GM21367 (cell line): ENCODE results near the gene OPA3.
"Not testable (repeated sequence)": the region's sequence is repeated elsewhere in the genome, so short reads cannot be mapped to it uniquely, and the experiment has no call there.

Source experiments
- ATAC-seq: cut with Tn5 transposase; IDR thresholded peaks from one replicate; pipeline ENCODE4 v1.9.1; 2021; ENCODE audit not compliant: unreplicated experiment

The OPA3 gene

DNA sequence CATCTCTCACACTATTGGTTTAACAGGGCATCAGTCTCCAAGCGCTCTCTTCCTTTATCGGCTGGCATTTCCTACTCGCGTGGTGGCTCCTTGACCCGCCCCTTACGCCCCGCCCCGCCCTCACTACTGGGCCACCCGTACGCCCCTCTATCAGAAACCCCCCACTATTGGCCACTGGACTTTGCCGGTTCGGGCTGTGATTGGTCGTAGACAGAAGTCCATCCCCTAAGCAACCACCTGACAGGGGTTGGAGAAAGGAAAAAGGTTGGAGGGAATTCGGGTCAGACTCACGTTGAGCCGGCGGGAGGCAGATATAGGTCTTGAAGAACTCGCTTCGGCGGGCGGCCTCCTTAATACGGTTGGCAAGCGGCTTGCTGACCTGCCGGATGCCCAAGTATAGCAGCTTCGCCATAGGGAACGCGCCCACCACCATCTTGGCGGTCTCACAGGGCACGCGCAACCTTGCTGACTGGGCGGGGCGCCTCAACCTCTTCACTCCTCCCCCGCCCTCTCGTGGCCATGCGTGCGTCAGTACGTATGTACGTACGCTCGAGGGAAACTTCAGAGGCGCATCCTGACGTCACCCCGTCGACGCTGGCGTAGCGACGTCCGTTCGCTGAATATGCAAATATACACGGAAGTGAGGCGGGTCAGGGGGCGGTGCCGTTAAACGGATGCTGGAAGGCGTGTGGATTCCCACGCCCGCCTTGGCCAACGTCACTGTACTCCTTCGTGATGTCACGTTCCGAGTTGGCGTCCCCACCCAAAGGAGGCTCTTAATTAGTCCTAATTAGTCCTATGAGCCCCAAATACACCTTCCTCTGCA lies at the start of gene OPA3:
Gene OPA3, minus strand, starts transcription at position 471 of the 826 bp plus-strand sequence. Its CDS starts 38 bp downstream, at position 433.
- ATAC-seq, result peak; percentile 75

DNA sequence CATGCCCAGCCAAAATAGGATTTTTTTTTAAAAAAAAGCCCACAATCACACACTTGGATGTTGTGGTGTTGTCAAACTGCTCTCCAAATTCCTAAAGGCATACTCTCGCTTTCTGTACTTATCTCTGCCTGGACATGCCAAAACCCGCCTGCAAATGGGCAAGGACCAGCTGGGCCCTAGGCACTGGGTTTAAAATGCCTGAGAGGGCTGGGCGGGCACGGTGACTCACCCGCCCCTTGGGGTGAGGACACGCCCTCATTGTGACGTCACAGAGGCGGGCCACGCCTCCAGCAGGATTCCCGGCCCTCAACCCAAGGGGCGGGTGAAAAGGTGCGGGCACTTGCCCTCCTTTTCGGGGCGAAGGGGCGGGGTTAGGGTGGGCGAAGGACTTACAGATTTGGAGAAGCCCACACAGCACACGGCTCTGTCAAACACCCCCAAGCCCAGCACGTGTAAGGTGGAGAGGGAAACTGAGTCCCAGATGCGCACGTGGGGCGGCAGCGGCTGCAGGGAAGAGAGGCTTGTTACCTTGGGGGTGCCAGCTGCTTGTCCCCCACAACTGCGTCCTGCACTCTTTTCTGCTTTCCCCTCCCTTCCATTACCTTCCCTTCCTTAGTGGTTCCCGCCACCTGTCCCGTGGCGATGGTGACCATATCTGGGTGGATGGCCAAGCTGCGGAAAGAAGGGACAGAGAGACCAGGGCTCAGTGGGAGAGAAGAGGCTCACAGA lies 48.0 kb upstream of the OPA3 start:
- ATAC-seq, result no peak

DNA sequence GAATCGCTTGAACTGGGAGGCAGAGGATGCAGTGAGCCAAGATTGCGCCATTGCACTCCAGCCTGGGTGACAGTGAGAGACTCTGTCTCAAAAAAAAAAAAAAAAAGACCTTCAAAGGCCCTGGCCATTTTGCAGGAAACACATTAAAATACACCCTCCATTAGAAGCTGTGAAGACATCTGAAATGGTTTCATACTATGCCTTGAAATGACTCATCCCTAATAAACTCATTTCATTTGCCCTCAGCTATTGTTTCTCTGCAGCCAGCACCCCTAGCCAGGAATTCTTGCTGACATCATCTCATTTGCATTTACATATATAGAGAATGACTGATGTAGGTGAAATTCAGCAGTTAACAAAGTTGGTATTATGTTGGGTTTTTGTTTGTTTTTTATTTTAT lies 45.9 kb upstream of the OPA3 start:
- no peak for ATAC-seq

DNA sequence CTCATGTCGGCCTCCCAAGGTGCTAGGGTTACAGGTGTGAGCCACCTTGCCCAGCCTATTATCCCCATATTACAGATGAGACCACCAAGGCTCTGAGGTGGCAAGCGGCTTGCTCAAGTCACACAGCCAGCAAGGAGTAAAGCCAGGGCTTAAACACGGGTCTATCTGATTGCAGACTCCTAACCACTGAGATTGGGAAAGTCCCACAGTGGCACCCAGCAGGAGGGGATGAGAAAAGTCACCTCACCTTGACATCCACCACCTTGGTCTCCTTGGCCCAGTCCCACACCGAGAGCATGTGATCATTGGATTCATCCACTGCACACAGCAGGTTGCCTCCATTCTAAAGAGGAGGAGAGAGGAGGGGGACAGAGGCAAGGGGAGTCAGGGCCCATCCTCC lies 45.1 kb upstream of the OPA3 start:
- no peak for ATAC-seq

DNA sequence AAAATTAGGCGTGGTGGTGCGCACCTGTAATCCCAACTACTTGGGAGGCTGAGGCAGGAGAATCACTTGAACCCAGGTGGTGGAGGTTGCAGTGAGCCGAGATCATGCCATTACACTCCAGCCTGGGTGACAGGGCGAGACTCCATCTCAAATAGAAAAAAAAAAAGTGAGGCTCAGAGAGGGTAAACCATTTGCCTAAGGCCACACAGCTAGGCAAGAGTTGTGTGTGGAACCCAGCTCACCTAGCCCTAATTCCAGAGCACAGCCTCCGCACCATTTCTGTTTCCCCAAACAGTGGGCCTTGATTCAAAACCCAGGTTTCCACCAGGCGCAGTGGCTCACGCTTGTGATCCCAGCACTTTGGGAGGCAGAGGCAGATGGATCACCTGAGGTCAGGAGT lies 43.6 kb upstream of the OPA3 start:
- not testable (repeated sequence) for ATAC-seq

DNA sequence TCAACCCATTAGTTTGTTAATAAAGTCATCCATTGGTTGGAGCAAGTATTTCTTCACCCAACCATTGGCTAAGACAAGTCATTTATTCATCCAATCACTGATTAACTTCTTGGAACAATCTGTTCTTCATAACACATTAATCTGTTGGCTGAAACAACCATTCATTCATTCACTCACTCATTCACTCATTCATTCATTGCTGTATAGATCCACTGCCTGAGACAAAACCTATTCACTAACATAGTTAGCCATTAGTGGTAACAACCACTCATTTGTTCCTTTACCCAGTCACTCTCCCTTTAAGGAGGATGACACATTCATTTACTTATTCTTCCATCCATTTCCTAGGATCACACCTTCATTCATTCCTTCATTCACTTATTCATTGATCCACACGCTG lies 39.4 kb upstream of the OPA3 start:
- ATAC-seq, result no peak

DNA sequence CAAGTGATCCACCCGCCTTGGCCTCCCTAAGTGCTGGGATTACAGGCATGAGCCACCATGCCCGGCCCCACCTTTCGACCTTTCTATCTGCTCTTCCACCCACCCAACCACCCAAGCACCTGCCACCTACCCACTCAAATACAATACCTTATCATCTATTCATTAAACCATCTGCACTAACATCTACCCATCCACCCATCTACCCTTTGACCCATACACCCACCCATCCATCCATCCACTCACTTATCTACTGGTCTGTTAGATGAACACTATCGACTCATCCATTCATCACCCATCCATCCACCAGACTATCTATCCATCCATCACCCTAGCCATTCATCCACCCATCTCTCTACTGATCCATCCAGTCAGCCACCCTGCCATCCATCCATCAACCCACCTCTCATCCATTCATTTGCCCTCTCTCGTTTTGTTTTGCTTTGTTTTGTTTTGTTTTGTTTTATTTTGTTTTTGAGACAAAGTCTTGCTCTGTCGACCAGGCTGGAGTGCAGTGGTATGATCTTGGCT lies 37.4 kb upstream of the OPA3 start:
- ATAC-seq, result no peak

DNA sequence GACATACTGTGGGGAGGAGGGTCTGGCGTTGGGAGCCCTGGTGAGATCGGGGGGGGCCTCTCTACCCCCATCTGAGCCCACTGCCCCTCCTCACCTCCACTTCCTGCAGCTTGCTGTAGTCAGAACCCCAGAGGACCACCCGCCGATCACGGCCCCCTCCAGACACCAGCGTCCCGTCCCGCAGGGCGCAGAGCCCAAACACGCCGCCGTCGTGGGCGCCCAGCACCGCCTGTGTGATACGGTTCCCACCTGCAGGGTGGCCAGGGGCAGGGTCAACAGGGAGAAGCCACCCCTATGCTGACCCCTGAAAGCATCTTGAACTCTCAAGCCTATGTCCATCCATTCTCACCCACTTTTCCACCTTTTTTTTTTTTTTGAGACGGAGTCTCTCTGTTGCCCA lies 36.8 kb upstream of the OPA3 start:
- no peak for ATAC-seq

DNA sequence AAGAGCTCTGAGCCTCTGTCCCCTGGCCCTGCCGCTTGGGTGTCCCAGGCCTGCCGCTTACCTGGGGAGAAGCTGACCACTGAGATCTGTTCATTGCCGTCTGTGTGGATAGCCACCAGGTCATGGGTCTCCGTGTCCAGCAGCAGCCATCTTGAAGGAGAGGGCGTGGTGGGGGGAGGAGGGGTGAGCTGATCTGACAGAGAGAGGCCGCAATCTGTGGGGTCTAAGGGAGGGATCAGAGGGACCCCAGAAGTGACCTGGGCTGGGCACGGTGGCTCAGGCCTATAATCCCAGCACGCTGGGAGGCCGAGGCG lies 32.1 kb upstream of the OPA3 start:
- ATAC-seq, result no peak

DNA sequence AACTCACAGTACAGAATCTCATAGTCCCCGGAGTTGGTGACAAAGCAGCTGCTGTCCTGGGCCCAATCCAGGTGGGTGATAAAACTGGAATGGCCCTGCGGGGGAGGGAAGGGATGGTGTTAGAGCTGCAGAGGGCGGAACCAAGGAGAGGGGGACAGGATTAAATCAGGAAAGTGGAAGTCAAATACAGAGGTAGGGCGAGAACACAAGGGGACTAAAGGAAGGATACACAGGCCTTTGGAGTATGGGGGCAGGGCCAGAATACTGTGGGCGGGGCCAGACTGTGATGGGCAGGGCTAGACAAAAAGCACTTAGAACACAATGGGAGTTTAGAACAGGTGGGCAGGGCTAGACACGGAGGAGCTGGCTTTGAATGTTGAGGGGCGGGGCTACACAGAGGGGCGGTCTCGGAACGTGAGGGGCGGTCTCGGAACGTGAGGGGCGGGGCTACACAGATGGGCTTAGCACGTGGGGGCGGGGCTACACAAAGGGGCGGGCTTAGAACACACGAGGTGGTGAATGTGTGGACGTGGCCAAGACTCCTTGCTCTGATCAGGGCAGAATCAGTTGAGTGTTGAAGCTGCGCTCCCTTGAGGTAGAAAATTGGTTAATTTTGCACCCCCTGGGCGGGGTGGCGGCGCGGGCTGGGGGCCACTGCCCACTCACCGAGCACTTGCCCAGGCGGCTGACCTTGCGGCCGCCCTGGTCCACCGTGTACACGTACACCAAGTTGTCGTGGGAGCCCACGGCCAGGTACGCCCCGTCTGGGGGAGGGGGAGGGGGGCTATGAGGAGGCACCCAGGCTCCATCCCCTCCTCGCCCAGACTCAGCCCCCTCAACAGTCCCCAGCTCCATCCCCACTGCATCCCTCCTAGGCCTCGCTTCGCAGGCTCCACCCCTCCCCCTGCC lies 31.4 kb upstream of the OPA3 start:
- ATAC-seq, result no peak

DNA sequence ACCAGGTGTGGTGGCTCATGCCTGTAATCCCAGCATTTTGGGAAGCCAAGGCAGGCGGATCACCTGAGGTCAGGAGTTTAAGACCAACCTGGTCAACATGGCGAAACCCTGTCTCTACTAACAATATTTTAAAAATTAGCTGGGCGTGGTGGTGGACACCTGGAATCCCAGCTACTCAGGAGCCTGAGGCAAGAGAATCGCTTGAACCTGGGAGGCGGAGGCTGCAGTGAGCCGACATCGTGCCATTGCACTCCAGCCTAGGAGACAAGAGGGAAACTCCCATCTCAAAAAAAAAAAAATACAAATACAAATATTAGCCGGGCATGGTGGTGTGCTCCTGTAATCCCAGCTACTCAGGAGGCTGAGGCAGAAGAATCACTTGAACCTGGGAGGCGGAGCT lies 30.5 kb upstream of the OPA3 start:
- not testable (repeated sequence) for ATAC-seq

DNA sequence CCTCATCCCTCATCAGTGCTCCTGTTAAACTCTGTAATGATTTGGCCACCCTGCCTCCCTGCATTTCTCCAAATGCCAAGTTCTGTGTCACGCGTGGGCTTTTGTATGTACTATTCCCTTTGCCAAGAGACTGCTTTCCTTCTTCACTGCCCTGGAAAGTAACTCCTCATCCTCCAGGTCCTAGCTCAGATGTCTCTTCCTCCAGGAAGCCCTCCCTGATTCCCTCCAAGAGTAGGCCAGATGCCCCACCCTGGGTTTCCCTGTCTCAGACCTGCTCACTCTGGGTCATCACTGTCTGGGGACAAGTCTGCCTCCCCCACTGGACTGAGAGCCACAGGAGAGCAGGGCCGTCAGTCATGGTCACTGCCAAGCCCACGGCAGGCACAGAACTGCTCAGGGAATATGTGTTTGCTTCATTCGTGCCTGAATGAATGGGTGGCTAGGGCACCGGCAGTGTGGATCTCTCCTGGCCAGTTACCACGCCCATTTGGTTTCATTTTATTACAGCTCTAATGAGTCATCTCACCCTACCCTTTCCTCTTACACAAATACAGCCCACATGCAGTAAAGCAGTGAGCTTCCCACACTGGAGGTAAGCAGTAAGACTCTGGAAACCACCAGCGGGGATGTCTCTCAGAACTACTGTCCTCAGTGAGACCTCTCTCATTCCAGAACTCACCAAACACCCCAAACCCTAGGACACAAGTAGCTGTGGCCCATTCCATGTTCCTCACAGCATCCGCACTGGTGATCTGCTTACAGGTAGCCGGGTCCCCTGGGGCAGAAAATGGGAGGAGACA lies 29.5 kb upstream of the OPA3 start:
- no peak for ATAC-seq

DNA sequence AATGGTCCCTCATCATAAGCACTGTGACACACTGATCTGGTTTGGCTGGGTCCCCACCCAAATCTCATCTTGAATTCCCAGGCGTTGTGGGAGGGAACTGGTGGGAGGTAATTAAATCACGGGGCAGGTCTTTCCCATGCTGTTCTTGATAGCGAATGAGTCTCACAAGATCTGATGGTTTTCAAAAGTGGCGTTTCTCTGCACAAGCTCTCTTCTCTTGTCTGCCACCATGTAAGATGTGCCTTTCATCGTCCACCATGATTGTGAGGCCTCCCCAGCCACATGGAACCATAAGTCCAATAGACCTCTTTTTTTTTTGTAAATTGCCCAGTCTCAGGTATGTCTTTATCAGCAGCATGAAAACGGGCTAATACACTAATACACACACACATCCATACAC lies 24.3 kb upstream of the OPA3 start:
- no peak for ATAC-seq

DNA sequence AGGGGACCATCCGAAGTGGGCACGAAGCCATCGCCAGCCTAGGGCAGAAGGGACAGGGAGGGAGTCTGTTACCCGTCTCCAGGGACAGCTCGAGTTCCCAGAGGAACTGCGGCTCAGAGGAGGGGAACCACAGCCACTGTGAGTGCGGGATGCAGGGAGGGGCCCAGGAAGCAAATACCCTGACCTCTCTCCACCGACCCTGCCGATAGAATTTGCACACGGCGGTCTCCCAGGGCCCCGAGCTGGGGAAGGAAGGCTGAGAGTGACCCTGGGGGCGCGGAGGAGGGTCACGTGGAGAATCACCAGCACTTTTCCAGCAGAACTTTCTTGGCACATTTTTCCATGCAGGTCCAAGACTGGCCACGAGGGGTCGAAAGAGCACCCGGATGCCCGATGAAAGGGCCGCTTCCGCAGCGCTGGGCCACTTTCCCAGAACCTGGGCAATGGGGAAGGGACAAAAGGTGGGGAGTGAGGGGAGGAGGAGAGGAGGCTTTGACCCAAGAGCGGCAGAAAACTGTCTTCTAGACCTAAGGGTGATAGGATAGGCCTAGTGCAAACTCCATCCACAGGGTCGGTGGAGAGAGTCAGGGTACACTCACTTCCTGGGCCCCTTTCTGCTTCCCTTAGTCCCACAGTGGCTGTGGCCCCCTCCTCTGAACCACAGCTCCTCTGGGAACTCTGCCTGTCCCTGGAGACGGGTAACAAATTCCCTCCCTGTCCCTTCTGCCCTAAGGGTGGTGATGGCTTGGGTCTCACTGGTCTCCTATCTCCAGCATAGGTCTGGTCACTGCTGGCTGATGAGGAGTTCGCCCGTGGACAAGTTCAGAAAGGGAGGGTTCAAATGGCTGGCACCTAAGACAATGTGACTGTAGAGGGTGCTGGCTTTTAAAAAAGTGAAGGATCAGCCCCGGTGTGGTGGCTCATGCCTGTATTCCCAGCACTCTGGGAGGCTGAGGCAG lies 22.7 kb upstream of the OPA3 start:
- ATAC-seq, result no peak

DNA sequence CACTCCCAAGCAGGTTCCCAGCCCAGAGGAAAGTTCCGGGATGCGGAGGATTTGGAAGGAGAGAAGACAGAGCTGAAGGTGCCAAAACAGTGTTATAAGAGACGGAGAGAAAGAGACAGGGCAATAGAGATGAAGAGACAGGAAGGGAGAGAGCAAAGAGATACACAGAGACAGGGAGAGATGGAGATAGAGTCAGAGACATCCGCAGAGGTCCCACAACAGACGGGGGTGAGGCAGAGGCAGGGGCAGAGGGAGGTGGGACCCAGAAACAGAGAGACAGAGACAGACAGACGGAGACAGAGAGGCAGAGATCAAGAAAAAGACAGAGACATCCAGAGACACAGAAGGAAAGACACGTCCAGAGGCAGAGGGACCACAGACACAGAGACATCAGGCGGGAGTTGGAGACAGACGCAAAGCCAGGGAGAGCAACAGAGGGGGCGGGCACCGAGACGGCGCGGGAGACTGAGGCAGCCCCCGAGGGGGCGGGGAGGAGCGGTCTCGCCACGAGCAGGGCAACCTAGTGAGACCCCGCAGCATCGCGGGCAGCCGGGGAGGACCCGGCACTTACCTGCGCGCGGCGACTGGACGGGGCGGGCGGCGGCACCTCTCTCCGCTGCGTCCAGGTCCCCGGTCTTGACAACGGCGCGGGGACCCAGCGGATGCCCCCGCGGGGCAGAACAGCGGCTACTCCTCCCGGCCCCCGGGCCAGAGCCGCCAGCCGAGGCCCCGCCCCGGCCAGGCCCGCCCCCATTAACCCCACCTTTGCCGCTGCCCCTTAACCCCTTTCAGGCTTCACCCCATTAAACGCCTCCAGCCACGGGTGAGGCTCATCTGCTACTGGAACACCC lies 17.1 kb upstream of the OPA3 start, which contains the start of gene GPR4:
Gene GPR4, minus strand, starts transcription at position 689 of the 851 bp plus-strand sequence. CDS start 10,346 bp downstream, outside the sequence.
- no peak for ATAC-seq

DNA sequence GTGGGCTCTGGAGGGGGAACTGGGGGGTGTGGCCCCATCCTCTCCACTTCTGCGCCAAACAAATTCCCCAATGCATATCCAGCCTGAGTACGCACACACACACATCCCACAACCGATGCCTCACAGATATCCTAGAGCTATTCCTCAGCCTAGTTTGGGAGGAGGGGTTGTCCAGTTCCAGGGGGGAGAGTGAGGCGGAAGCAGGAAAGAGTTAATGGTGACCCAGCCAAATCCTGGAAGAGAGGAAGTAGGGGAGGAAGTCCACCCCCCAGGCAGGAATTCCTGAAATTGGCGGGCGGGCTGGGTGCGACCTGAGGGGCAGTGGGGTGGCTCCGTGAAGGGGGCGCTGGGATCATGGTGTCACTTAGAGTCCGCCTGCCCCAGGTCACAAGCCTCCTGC lies 16.5 kb upstream of the OPA3 start:
- ATAC-seq, result no peak

DNA sequence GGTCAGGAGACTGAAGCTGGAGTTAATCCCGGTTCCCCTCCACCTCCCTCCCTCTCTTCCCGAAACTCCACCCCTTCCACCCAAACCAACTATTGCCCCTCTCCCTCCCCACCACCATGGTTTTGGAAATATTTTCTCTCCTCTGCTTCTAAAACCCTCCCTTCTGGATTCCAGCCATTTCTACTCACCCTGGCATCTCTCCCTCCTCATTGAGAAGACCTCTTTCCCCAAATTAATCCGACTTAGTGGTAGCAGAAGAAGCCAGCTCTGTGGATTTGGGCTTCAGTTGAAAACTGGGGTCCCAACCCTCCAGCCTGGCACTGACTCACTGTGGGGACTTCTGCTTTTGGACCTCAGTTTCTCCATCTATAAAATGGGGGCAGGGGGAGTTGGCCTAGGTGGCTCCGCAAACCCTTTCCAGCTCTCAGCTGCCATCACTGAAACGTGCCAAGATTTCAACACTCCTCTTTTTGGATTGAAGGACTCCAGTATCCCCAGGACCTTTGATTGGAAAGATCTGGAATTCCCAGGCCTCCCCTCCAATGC lies 15.8 kb upstream of the OPA3 start:
- no peak for ATAC-seq

DNA sequence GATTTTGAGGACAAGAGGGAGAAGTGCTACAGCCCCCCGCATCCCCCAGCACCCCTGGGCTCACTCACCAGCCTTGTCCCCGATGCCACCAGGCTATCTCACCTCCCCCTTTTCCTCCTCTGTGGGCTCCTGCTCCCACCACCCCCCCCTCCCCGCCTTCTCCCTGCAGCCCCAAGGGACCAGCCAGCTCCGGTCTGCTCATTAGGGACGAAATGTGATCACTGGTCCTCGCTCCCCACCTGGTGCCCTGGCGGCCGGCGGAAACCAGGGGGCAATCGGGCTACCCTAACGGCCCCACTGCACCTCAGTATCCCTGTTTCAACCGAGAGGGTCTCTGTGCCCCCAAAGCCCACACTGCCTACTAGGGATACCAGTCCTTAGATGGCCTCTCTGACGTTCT lies 14.7 kb upstream of the OPA3 start:
- no peak for ATAC-seq
